Ureter (tissue), 1 donor: ENCODE results near the gene TOR1AIP2. TPM values are rescaled to one million over a fixed set of nuclear protein-coding genes. Genes with fewer than 3 reads are reported as not detected.

Experiments used
- DNase-seq: peaks from one replicate; pipeline ENCODE4 v3.0.0-alpha.2; 2020; ENCODE audit warnings: low spot score
- total RNA-seq: library from RNA; stranded (reverse); gene quantifications from one replicate; pipeline ENCODE4 v1.2.4, GENCODE V29; 2023
- donor health status: DM: yes; HTN: yes; CAD: no.

TOR1AIP2 gene
- total RNA-seq: 67.1 TPM

DNA sequence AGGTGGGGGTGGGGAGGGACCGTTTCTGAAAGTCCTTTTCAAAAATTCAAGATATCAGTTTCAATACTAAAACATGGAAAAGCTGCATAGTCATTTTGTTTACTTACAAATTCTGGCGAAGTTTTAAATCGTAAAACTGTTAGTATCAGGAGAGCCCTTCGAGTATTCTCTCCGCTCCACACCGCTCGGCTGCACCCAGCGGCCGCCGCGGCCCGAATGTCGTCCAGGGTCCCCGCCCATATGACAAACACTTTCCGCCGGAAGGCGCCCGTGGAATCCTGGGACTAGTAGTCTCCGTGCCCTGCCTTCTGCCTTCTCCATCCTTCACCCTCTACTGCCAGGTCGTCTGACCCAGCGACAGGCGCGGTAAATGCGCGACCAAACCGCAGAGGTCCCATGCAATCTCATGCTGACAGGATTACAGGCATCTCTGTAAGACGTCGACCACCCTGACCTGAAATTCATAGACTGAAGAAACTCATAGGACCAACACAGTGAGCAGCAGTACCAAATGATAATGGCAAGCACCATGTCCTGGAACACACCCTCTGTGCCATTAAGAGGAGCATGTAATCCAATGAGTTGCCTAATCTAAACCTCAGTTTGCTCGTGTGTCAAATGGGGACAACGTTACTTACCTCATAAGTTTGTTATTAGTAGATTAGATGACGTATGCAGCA is at the start of gene TOR1AIP2:
Gene TOR1AIP2 (minus strand): TSS at position 218 of the 680 bp plus-strand sequence. CDS start 25,138 bp downstream, outside the sequence.
- peak; percentile 92 for DNase-seq

DNA sequence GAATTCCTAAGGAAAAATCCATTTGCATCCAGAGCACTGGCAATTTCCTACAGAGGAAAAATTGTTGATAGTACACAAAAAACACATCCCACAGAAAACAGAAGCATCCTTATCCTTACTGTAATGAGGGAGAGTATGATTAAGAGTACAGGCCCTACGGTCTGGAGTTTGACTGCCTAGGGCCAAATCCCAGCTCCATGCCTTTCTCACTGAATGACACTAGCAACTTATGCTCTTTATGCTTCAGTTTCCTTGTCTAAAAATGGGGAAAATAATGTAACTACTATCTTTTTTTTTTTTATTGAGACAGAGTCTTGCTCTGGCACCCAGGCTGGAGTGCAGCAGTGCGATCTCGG is 49.2 kb upstream of the TOR1AIP2 start:
- no peak for DNase-seq

DNA sequence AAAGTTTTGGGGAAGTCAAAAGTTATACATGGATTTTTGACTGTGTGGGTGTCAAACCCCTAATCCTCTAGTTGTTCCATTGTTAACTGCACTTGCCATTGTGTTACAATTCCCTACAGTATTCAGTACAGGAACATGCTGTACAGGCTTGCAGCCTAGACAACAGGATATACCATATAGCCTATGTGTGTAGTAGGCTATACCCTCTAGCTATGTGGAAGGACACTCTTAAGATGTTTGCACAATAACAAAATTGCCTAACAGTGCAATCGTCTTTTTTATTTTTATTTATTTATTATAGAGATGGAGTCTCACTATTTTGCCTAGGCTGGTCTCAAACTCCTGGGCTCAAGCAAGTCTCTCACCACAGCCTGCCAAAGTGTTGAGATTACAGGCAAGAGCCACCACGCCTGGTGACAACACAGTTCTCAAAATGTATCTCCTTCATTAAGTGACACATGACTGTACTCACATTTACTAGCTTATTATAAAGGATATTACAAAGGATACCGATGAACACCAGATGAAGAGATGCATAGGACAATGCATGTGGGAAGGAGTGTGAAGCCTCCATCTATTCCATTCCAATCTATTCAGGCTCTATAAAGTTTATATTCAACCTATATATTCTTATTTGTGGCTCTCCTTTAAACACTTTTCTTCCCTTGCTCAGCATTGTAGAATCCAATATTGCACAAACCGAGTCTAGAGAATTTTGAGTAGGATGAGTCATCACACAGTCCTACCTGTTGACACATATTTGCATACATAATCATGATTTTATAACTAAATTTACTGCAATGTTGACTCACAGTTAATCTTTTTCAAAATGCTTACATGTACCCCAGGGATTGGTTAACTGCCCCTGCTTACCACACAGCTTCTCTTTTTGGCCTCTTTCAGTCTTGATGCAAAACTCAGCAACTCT is 48.6 kb upstream of the TOR1AIP2 start:
- DNase-seq: no peak

DNA sequence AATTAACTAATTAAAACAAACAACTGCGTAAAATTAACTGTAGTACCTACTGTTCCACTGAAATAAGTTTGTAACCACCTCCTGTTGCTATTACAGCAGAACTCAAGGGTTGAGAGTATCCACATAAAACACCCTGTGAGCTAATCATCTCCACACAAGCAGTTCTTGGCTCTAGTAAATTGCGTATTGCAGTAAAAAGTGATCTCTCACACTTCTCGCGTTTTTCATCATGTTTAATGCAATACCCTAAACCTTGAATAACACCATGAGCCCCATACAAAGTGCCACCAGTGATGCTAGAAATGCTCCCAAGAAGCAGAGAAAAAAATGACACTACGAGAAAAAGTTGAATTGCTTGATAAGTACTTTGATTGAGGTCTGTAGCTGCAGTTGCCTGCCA is 47.7 kb upstream of the TOR1AIP2 start:
- DNase-seq: no peak

DNA sequence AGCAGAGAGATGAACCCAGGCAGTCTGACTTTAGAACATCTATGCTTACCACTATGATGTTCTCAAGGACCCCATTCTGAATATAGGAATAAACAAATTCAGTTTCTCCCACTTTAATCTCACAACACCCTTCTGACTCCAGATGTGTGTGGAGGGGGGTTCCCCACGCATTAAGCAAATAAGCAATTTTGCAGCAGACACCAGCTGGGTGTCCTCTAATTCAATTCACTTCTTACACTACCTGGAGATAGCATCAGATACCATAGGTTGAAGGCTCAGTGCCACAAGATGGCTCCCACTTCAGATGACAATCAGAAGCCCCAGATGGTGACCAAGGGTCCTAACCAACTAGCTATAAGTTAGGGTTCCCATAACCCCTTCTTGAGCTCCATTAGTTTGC is 46.7 kb upstream of the TOR1AIP2 start:
- DNase-seq: no peak

DNA sequence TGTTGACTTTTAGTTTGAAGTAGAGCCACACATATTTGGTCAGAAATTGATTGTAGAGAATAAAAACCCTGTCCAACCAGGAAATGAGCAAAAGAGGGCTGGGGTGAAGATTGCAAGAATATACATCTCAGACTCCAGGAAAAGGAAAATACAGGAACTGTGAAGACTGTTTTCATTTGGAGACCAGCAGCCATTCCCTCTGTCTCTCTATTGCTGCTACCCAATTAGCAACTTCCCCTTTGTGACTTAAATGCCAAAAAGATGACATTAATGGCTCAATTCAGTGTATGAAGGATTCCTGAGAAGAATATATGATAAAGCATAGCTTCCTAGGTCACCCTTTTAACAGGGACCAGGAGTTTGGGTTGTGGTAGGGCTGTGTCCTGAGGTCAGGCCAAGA is 45.4 kb upstream of the TOR1AIP2 start:
- no peak for DNase-seq

DNA sequence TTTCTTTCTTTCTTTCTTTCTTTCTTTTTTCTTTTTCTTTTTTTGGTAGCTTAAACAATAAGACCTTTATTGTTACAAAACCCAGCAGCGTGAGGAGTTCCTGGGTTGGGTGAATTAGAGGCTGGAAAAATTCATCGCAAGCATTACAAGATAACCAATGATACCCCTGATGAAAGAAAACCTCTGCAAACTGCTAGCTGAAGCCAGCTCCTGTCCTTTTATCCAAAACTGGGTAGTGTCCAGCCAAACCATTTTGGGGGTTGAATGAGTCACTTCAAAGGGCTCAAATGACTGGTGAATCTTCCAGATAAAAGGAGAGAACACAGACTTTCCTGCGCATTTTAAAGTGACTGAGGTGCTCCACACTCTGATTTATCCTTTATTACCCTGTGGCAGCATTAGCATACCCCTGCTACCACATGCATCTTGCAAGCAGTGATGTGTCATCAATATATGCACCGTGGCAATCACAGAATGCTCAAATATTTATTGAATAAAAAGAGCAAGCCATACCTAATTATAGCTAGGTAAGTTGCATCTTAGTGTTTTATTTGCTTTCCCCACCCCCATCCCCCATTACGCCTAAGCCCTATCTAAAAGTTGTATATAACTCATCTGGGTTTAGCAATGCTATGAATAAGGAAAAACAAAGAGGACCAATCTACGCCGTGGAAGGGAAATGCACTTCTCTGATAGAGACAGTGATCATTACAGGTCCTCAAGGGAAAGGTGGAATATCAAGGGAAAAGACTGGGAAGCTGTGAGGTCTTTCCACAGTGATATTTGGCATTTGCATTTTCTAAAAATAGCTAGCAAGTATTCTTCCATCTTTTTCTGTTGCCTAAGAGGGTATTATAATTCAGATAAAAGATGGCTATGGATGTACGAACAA is 44.6 kb upstream of the TOR1AIP2 start:
- no peak for DNase-seq

DNA sequence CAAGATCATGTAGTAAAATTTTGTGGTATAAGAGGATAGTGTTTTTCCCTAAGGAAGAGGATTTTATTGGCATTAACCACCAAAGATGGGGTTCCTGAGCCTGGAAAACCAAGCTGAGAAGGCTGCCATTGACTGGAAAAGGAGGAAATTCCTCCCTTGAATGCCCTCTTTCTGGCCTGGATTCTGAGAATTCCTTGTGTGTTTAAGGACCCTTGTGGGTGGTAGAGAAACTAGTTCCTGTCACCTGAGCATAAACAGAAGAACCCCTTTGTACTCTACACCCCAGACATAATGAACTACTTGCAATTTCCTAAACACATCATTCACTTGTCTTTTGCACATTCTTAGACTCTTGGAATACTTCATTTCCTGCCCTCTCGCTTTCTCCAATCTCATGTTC is 43.9 kb upstream of the TOR1AIP2 start:
- DNase-seq: no peak

DNA sequence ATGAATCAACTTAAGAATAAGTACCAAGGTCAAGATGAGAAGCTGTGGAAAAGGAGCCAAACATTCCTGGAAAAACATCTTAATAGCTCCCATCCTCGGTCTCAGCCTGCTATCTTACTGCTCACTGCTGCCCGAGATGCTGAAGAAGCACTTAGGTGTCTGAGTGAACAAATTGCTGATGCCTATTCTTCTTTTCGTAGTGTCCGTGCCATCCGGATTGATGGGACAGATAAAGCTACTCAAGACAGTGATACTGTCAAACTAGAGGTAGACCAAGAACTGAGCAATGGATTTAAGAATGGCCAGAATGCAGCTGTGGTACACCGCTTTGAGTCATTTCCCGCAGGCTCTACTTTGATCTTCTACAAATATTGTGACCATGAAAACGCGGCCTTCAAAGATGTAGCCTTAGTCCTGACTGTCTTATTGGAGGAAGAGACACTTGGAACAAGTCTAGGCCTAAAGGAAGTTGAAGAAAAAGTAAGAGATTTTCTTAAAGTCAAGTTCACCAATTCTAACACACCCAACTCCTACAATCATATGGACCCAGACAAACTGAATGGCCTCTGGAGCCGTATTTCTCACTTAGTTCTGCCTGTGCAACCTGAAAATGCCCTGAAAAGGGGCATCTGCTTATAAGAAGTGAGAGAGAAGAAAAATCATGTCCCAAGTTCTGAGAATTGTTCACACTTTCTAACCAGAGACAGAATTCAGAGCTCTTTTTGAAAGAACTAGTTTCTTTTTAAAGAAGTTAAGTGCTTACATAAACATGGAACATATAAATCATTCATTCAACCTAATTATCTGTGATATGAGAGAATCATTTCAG is 40.2 kb upstream of the TOR1AIP2 start:
- DNase-seq: no peak

DNA sequence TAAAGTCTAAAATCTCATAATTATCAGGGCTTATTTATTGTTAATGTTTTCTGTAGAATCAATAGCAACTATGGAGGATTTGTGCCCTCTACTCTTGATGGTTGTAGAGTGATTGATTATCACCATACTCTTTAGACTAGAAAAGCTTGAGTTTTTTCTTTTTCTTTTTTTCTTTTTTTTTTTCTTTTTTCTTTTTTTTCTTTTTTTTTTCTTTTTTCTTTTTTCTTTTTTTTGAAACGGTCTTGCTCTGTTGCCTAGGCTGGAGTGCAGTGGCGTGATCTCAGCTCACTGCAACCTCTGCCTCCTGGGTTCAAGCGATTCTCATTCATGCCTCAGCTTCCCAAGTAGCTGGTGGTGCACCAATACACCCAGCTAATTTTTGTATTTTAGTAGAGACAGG is 34.2 kb upstream of the TOR1AIP2 start:
- DNase-seq: no peak

DNA sequence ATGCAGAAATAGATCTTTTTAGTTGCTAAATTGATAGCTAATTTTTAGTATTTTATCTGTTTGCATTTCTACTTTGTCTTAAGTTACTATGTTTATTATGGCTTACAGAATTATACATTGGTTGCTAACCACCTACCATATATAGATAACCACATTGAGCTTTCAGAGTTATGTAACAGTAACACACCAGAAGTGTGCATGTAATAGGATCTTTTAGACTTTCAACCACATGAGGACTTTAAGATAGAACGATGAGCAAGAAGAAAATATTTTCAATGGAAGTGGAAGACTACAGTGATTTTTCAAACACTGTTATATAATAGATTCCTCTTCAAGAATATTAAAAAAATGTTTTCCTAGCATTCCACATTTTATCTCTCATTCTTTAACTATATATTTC is 33.3 kb upstream of the TOR1AIP2 start:
- DNase-seq: no peak

DNA sequence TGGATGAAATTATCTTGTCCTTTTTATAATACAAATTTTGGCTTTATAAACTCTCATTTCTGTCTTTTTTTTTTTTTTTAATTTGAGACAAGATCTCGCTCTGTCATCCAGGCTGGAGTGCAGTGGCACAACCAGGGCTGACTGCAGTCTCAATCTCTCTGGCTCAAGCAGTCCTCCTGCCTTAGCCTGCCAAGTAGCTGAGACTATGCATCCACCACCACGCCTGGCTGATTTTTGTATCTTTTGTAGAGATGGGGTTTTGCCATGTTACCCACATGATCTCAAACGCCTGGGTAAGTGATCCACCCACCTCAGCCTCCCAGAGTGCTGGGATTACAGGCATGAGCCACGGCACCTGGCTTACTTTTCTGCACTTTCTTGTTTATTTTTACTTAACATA is 12.0 kb upstream of the TOR1AIP2 start:
- DNase-seq: no peak

DNA sequence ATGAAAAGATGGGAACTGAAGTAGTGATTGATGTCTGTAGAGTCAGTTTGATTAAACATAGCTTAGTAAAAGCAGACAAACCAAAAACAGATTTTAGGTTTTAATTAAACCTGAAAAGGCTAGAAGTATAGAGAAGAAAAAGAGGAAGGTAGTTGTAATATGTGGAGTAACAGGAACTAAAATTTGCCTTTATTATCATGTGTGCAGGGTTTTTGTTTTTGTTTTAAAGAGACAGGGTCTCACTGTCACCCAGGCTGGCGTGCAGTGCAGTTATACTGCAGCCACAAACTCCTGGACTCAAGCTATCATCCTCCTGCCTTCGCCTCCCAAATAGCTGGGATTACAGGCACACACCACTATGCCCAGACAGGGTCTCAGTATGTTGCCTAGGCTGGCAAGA is 10.5 kb upstream of the TOR1AIP2 start:
- no peak for DNase-seq

DNA sequence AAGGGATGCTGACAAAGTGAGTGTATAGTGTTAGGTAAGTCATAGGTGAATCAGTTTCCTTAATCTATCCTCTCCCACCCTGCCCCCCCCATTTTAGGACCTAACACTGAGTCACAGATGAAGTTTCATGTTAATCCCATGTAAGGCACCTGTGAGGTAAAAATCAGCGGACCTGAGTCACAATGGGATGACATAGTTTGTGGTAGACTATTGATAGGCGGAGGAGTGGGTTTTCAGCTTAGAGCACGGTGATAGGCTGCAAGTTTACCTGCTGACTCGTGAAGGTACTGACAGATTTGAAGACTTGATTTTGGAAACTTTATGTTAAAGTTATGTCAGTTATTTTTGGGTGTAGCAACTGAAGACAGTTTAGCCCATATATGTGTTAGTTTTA is 6.1 kb upstream of the TOR1AIP2 start:
- DNase-seq: no peak

DNA sequence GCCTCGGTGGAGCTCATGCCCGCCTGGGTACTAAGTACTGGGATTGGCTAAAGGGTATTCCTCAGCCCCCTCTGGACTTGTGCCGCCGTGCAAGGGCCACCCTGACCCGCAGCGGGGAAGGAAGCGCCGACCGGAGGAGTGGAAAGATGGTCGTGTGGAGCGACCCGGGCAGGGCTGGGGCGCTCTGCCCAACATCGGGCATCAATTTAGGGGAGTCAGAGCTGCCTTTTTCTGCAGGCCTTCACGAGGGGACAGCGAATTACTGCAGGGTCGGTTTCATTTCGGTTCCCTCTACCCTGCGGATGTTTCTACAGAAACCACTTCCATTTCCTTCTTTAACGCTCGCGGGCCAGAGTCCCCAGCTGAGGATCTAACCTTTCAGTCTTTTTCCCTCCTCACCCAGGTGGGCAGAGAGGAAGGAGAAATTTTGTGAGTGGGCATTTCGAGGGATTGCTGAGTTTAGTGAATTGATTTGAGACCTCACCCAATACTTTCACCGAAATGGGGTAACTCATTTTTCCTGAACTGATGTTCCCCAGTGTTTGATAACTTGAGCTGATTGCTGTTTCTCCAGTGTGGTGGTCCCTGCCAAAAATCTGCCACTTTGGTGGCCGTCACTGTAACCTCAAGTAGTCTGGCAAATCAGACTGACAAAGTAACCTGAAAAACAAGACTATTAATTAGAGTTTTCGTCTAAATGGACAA is 5.6 kb upstream of the TOR1AIP2 start:
- DNase-seq: peak; percentile 47

DNA sequence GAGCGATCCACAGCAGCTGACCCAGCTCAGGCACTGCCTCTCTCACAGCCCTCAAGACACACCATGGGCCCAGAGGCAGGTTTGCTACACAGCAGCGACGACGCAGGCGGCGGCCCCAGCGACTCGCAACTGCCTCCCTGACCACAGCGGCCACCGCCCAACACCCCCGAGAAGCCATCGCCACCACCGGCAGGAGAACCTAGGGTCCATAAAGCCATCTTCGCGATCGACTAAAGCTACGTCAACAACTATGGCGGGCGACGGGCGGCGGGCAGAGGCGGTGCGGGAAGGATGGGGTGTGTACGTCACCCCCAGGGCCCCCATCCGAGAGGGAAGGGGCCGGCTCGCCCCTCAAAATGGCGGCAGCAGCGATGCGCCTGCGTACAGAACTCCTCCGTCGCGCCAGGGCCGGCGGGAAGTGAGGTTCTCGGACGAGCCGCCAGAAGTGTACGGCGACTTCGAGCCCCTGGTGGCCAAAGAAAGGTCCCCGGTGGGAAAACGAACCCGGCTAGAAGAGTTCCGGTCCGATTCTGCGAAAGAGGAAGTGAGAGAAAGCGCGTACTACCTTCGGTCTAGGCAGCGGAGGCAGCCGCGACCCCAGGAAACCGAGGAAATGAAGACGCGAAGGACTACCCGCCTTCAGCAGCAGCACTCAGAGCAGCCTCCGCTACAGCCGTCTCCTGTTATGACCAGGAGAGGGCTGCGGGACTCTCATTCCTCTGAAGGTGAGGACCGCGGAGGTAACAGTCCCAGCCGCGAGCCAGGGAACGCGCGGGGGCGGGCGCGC is 4.8 kb upstream of the TOR1AIP2 start, which contains the start of gene TOR1AIP1:
Gene TOR1AIP1 (plus strand): TSS at position 33 of the 787 bp plus-strand sequence. CDS start 218 bp downstream, at position 251.
- peak; percentile 98 for DNase-seq

DNA sequence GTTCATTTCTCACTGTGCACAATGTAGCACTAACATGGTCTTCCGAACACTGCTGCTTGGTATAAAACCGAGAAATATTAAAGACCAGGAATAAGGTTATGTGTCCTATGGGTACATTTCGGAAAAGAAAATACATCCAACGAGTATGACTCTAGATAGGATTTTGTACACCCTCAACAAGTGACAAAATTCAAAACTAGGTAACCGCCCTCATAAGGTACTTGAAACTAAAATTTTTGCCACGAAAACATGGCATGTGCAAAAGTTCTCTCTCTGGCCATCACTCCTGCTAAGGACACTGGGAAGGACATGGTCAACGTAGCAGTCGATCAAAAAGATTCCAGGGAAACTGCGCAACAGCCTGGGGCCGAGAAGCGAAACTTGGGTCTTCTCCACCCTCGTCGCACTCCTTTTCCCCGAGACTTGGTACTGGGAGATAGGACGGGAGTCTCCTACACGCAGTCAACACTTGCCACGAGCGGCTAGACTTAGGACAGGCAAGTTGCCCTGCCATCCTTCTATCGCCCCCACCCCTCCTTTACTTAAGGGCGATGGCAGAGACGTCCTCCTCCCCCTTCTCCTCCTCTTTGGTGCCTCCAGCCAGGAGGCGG is 4.1 kb upstream of the TOR1AIP2 start:
- DNase-seq: peak; percentile 90

DNA sequence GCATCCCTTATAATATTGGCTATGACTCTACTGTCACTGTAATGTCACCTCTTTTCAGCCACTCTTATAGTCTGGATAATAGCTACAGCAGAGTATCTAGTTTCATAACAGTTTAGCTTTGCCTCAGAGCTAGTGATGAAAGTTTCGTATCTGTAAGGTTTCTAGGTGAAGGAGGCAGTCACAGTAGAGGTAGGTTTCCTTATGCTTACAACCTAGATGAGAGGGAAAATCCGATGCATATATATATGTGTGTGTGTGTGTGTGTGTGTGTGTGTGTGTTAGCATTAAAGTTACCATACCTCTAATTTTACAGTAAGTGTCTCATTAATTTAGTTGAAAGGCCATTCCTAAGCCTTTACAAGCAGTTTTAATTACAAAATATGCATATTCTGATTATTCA is 2.2 kb upstream of the TOR1AIP2 start:
- DNase-seq: no peak

DNA sequence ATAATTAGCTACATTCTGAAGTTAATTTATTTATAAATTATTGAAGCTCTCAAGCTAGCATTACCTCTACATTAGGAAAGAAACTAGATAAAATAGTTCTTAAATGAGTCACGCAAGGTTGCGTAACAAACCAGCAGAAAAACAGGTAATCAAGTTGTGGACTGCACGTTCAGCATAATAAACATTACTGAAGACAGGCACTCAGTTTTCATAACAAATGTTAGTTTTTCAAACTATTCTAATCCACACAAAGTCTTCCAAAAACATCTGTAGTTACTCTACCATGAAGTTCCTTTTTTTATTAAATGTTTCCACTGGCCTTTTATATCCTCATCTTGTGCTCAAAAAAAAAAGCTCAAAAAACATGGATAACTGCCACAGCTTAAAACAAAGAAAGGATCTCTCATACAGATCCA is 1.3 kb downstream of the TOR1AIP2 start:
- DNase-seq: no peak
